H1 (cell line): ENCODE data around the gene CPNE5. TPM values are rescaled to one million over a fixed set of nuclear protein-coding genes. Genes with fewer than 3 reads are reported as not detected.

Experiments used
- polyA plus RNA-seq, 7 experiments: library from polyadenylated mRNA; depleted of rRNA in 3 of 7; stranded (reverse) in 5 of 7; unstranded in 2 of 7; fragments of >200 nt in 5 of 7; fragments of 200-250 nt in 2 of 7; gene quantifications; 1 replicate in 5 of 7; 2 replicates in 1 of 7; 4 replicates in 1 of 7; pipeline versions ENCODE4 v1.2.1 to v1.2.3, GENCODE V29; 2011 to 2013; ENCODE audit warnings: missing spikeins in 2 of 7, mixed read lengths in 2 of 7
- total RNA-seq: library from RNA; stranded (reverse); fragmentation: NEBNext Ultra II Directional; extraction: Animal tissue kit (Norgen Biotek cat#: 25700); gene quantifications from 2 replicates; pipeline ENCODE4 v1.2.1, GENCODE V29; 2021
- TF ChIP-seq, protein P1 (sequence below): IDR thresholded peaks from 2 replicates; pipeline ENCODE4 v1.6.1; 2012; ENCODE audit warnings: inconsistent platforms

Gene CPNE5
- total and polyA plus RNA-seq, 2 of the 8 experiments (the other 6 are each of a cell fraction or from before 2014, with no cell fraction given) = 0.88 to 1.8 TPM

GRCh38 chr6:36752886-36753506 is 86.2 kb downstream of the CPNE5 start (continued):
- TF ChIP-seq, protein P1, sequence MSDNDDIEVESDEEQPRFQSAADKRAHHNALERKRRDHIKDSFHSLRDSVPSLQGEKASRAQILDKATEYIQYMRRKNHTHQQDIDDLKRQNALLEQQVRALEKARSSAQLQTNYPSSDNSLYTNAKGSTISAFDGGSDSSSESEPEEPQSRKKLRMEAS = no peak
